Amniotic stem cell (primary cell): ENCODE results near the gene DNASE2B.

Experiments
- DNase-seq: peaks from one replicate; lab custom pipeline; 2025; lab: John Stamatoyannopoulos, UW

Gene DNASE2B

DNA sequence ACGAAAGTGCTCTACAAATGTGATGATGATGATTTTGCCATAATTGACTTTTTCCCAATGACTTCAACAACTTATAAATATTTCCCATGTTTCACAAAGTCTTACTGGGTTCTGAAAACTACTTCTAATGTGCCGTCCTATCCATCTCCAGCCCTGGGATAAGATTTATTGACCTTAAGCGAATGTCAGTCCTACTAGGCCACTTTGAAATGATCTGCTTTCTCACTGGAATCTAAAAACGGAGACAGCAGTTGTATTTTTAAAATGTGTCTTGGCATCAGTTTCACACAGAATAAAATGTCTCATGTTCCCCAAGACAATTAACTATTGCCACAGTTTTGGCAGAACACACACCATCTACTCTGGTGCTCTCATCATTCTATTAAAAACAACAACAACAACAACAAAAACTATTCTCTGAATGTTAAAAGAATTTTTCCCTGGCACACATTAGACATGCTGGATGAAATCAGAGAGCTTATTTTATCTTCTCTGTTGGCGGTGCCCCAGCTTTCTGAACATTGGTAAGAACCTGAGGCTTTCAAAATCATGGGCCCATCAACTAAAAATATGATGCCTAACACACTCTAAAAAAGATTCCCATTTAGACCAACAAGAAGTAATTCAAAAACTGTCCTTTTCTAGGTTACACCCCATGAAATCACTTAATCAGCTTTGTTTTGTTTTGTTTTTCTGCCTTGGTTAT, 23.1 kb upstream of the DNASE2B start:
- DNase-seq, result no peak

DNA sequence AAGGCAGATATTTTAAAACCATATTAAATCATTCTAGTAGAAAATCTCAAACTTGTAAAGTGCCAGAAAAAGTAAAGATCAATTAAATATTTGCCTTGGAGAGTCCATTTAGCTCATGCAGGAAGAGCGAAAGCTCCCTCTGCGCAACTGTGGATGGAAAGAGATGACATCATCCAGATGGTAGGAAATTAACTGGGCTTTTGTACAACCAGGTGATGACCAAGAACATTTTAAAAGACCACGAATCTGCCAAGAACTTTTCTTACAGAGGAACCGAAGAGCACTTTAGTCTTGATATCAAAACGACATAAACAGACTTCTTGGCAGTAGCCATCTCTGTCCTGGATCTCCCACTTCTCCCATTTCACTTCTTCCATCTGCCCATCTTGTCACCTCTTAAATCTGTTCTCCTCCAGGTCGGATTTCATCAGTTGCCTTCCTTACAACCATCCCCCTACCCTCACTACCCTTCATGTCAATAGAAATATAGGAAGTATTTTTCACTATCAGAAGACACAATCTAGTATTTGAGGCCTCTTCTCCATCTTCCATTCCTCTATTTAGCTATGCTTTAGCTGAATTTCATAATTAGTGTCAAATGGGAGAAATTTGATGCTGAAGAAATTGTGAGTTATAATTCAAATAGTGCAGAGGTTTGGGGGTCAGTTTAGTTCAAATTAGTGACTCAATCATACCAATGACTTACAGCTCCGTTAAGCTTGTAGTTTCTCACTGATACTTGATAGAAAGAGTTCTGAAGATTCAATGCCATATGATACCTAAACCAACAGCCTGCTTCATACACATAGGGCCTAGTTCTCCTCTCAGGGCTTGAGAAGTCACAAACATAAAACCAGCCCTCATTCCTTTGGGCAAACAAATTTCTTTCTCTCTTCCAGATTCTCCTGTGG, 22.0 kb upstream of the DNASE2B start:
- DNase-seq, result no peak

DNA sequence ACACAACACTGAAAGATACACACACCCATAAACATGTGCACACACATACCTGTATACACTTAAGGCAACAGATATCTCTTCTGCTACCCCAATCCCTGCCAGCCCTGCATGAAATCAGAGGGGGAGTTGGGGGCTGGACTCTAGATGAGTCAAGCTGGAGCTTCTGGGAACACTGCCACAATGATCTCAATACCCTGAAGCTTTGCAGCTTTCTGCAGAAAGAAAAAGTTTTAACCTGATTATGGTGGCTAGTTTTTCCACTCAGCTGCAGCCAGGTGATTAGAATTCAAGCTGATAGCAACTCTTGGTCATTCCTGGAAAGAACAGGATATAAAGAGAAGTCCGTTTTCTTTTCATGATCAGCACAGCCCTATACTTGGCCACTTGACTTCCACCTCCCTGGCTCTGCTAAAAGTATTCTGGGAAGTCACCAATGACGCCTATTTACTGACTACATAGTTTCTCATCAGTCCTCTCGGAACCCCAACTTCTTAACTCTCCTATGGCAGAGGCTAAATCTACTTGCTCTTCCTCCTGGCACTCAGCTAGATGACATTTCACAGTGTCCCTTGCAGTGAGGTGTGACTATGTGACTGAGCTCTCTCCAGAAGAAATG, 20.7 kb upstream of the DNASE2B start:
- DNase-seq, result peak; percentile 49

DNA sequence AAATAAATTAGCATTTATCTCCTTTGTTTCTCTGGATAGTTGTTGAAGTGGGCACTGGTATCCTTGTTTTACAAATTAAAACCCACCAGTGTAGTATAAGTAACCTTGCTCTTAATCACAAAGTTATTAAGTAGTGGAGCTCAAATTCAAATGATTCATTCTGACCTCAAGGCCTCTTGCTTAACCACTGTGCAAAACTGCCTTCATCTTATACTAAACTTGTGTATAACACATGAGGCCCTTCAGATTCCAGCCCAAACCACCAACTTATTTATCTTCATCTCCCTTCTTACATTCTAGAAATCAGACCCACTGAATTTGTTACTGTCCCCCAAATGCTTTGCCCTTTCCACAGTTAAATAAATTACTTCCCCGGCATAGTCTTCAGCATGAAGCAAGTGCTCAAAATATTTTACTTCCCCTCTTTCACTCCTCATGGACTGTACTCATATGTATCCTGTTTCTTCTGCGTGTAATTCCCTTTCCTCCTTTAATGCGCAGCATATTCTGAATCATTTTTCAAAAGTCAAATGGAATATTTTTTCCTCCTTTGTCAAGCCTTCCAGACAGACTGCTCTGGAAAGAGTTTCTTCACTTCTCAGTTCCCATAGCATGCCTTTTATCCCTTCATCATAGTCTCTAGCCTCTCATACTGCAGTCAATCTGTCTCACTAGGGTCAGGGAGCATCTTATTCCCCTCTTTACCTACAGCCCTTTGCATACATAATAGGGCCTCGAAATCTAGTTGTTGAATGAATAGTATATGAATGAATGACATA, 19.0 kb upstream of the DNASE2B start:
- DNase-seq, result no peak

DNA sequence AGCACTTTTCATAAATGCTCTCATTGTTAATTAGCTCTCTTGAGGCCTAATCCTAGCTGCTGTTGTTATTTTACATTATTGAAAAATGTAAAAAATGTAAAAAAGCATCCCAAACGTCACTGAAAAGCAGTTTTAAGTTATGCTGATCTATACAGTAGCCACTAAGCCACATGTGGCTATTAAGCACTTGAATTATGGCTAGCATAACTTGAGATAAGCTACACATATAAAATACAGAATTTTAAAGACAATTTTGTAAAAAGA, 18.4 kb upstream of the DNASE2B start:
- no peak for DNase-seq

GRCh38 chr1:84382127-84382526, 16.2 kb upstream of the DNASE2B start:
- DNase-seq, result no peak

GRCh38 chr1:84385347-84385746, 12.9 kb upstream of the DNASE2B start:
- DNase-seq, result no peak

- no peak for DNase-seq
These were observed 11.4 kb upstream of the DNASE2B start for GRCh38 chr1:84386716-84387479.

GRCh38 chr1:84387480-84388163, 10.7 kb upstream of the DNASE2B start:
- no peak for DNase-seq

DNA sequence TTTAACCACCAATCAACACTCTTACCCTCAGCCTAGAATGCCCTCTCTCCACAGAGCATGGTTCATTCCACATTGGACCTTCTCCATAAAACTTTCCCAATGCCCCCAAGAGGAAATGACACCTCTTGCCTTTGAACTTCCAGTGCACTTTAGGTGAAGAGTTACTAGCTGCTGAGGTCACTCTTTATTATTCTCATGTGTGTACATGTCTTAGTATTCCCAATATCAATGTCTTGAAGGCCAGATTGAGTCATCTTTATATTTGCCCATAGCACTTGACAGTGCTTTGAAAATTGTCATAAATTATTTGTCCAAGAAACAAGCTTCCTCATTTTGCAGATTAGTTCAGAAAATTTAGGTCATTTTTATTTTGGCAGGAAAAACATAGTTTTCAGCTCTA, 8.1 kb upstream of the DNASE2B start:
- DNase-seq, result no peak

DNA sequence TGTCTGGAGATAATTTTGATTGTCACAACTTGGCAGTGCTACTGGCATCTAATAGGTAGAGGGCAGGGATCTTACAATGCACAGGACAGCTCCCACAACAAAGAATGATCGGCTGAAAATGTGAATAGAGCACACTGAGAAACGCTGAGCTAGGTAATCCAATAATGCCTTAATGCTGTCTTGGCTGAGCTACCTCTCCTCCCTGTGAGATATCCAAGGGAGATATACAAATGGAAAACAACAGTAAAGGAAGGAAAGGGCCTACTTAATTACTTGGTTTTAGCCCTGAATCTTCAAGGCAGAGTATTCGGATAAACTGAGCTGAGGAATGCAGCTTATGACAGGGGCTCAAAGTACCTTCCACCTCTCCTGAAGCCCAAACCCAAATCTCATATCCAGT, 2.9 kb downstream of the DNASE2B start:
- no peak for DNase-seq

DNA sequence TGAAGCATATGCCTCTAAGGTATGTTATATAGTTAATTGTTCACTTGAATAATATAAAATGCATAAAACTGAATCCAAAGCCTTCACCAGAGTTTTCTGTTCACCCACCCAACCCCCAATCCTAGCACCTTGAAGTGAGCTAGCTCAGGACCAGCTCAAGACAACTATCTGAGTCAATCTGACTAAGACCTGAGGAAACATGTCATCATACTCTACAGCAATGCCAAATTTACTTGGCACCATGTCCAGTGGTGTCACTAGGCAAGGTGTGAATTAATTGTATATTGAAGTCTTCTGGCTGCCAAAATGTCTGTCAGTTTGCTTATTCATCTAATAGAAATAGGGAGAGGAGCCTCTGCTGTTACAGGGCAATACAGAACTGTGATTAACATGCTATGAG, 3.8 kb downstream of the DNASE2B start:
- DNase-seq, result no peak

- DNase-seq, result no peak
These were observed 4.2 kb downstream of the DNASE2B start for GRCh38 chr1:84402501-84402900.

GRCh38 chr1:84403347-84403746, 5.1 kb downstream of the DNASE2B start:
- DNase-seq, result no peak

GRCh38 chr1:84406346-84406861, 8.1 kb downstream of the DNASE2B start:
- no peak for DNase-seq

DNA sequence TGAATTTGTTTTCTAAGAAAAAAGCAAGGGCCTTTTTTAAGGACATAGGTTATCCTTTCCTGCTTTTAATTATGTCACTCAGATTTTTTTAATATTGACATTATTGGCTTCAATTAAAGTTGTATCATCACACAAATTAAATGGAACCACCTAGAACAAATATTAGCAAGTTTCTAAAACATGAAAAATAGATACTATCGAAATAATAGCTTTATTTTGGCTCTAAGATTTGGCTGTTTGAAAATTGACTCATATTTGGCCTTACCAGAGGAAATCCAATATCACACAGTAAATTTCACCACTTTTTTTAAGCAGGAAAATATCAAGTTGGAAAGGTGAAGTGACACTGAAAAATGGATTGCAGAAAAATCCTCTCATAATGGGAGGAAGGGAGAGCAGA, 9.2 kb downstream of the DNASE2B start:
- no peak for DNase-seq

GRCh38 chr1:84407958-84408422, 9.7 kb downstream of the DNASE2B start:
- no peak for DNase-seq

GRCh38 chr1:84409888-84410287, 11.6 kb downstream of the DNASE2B start:
- DNase-seq, result no peak

GRCh38 chr1:84410328-84411095, 12.2 kb downstream of the DNASE2B start:
- no peak for DNase-seq
